Measurements from ENCODE around the gene EDC3. TPM values are rescaled to one million over a fixed set of nuclear protein-coding genes. Genes with fewer than 3 reads are reported as not detected.

EDC3 gene
- total RNA-seq, 1 donor, result 9.8 TPM

GRCh38 chr15:74724570-74725224, 28.9 kb upstream of the EDC3 start:
- H3K27ac ChIP-seq (ENCODE audit: low read depth, low read length), result no peak overlapping the region
- DNase-seq (ENCODE audit: insufficient read length, low spot score, missing footprints), result peak; percentile 73
- H3K79me2 ChIP-seq (ENCODE audit: insufficient read depth, low read length), result no peaks in the 10 kb centered on the region
- TF ChIP-seq CTCF (IDR thresholded peaks at IDR 0.05; ENCODE audit: extremely low read depth, low read depth, low read length), result no peak
- H3K9me3 ChIP-seq (ENCODE audit: low read depth, low read length), result no peaks in the 10 kb centered on the region
- H3K36me3 ChIP-seq (ENCODE audit: insufficient read depth, low read length), result no peaks in the 10 kb centered on the region
- peaks cover 65% of the 10 kb centered on the region for H3K27me3 ChIP-seq (ENCODE audit: insufficient read depth, low read length)
- no peak overlapping the region for H2AFZ ChIP-seq (ENCODE audit: low read length)
- H3K4me3 ChIP-seq (ENCODE audit: insufficient read depth, low read length), result no peak overlapping the region
- H3K4me2 ChIP-seq (ENCODE audit: insufficient read depth, low read length), result no peak overlapping the region
- no peaks in the 10 kb centered on the region for H4K20me1 ChIP-seq (ENCODE audit: insufficient read depth, low read length)
- H3K4me1 ChIP-seq (ENCODE audit: insufficient read depth, low read length), result peaks cover 10% of the 10 kb centered on the region

- Histone ChIP-seq H3K79me2 (ENCODE audit: insufficient read depth, low read length) (no peaks in the 10 kb centered on the region), H4K20me1 (ENCODE audit: insufficient read depth, low read length) (no peaks in the 10 kb centered on the region), H3K9me3 (ENCODE audit: low read depth, low read length) (no peaks in the 10 kb centered on the region), H3K4me1 (ENCODE audit: insufficient read depth, low read length) (peaks cover 10% of the 10 kb centered on the region), H3K27me3 (ENCODE audit: insufficient read depth, low read length) (peaks cover 64% of the 10 kb centered on the region), H3K27ac (ENCODE audit: low read depth, low read length) (no peak overlapping the region), H3K4me3 (ENCODE audit: insufficient read depth, low read length) (no peak overlapping the region), H2AFZ (ENCODE audit: low read length) (no peak overlapping the region), H3K4me2 (ENCODE audit: insufficient read depth, low read length) (no peak overlapping the region), H3K36me3 (ENCODE audit: insufficient read depth, low read length) (no peaks in the 10 kb centered on the region)
- no peak for TF ChIP-seq CTCF (IDR thresholded peaks at IDR 0.05; ENCODE audit: extremely low read depth, low read depth, low read length)
- DNase-seq (ENCODE audit: insufficient read length, low spot score, missing footprints), result peak; percentile 93
These were observed 28.0 kb upstream of the EDC3 start for GRCh38 chr15:74723754-74724334.

GRCh38 chr15:74723187-74723586, 27.4 kb upstream of the EDC3 start:
- Histone ChIP-seq H3K36me3 (ENCODE audit: insufficient read depth, low read length) (no peaks in the 10 kb centered on the region), H3K79me2 (ENCODE audit: insufficient read depth, low read length) (no peaks in the 10 kb centered on the region), H3K4me2 (ENCODE audit: insufficient read depth, low read length) (no peak overlapping the region), H2AFZ (ENCODE audit: low read length) (no peak overlapping the region), H3K27ac (ENCODE audit: low read depth, low read length) (no peak overlapping the region), H3K27me3 (ENCODE audit: insufficient read depth, low read length) (peaks cover 64% of the 10 kb centered on the region), H3K9me3 (ENCODE audit: low read depth, low read length) (no peaks in the 10 kb centered on the region), H4K20me1 (ENCODE audit: insufficient read depth, low read length) (no peaks in the 10 kb centered on the region), H3K4me1 (ENCODE audit: insufficient read depth, low read length) (peaks cover 10% of the 10 kb centered on the region), H3K4me3 (ENCODE audit: insufficient read depth, low read length) (no peak overlapping the region)
- no peak for DNase-seq (ENCODE audit: insufficient read length, low spot score, missing footprints)
- TF ChIP-seq CTCF (IDR thresholded peaks at IDR 0.05; ENCODE audit: extremely low read depth, low read depth, low read length), result no peak

GRCh38 chr15:74722591-74722990, 26.8 kb upstream of the EDC3 start:
- no peaks in the 10 kb centered on the region for H3K9me3 ChIP-seq (ENCODE audit: low read depth, low read length)
- no peaks in the 10 kb centered on the region for H3K79me2 ChIP-seq (ENCODE audit: insufficient read depth, low read length)
- no peak overlapping the region for H2AFZ ChIP-seq (ENCODE audit: low read length)
- H3K4me1 ChIP-seq (ENCODE audit: insufficient read depth, low read length), result peaks cover 10% of the 10 kb centered on the region
- peak; percentile 71 for DNase-seq (ENCODE audit: insufficient read length, low spot score, missing footprints)
- no peaks in the 10 kb centered on the region for H4K20me1 ChIP-seq (ENCODE audit: insufficient read depth, low read length)
- H3K27ac ChIP-seq (ENCODE audit: low read depth, low read length), result no peak overlapping the region
- no peak overlapping the region for H3K4me3 ChIP-seq (ENCODE audit: insufficient read depth, low read length)
- peaks cover 59% of the 10 kb centered on the region for H3K27me3 ChIP-seq (ENCODE audit: insufficient read depth, low read length)
- no peak overlapping the region for H3K4me2 ChIP-seq (ENCODE audit: insufficient read depth, low read length)
- no peaks in the 10 kb centered on the region for H3K36me3 ChIP-seq (ENCODE audit: insufficient read depth, low read length)
- TF ChIP-seq CTCF (IDR thresholded peaks at IDR 0.05; ENCODE audit: extremely low read depth, low read depth, low read length), result no peak
